Activated CD8-positive, alpha-beta T cell treated with anti-CD3 and anti-CD28 coated beads for 36 hours (primary cell): Measurements from ENCODE around the gene CLCN7. TPM values are rescaled to one million over a fixed set of nuclear protein-coding genes. Genes with fewer than 3 reads are reported as not detected.

Source experiments
- ATAC-seq: fragments of 200-7000 bp; cut with Tn5 transposase; one replicate; pipeline ENCODE4 v1.10.0; 2021; ENCODE audit warnings: mild to moderate bottlenecking, moderate library complexity
- CTCF ChIA-PET: fragments of 350-600 bp; sonication (Branson Sonifier 250); formaldehyde crosslinking; loops from one replicate; lab custom pipeline; 2021; ENCODE audit warnings: antibody characterized with exemption; lab: Charles Lee
- POLR2A ChIA-PET: fragments of 350-600 bp; sonication (Branson Sonifier 250); formaldehyde crosslinking; loops from one replicate; lab custom pipeline; 2021; ENCODE audit warnings: antibody characterized with exemption; lab: Charles Lee
- DNase-seq: peaks from one replicate; pipeline ENCODE4 v3.0.0-alpha.2; 2020
- H3K27ac Mint-ChIP-seq: one replicate; pipeline ENCODE4 v1.8.0; 2021; ENCODE audit warnings: mild to moderate bottlenecking, mixed read lengths
- H3K27me3 Mint-ChIP-seq: one replicate; pipeline ENCODE4 v1.8.0; 2021; ENCODE audit warnings: mixed read lengths
- H3K36me3 Mint-ChIP-seq: one replicate; pipeline ENCODE4 v1.8.0; 2021; ENCODE audit warnings: low read depth, mixed read lengths
- H3K4me1 Mint-ChIP-seq: one replicate; pipeline ENCODE4 v1.8.0; 2021; ENCODE audit warnings: low read depth, mixed read lengths
- H3K4me3 Mint-ChIP-seq: one replicate; pipeline ENCODE4 v1.8.0; 2021; ENCODE audit warnings: mild to moderate bottlenecking, moderate library complexity, mixed read lengths
- H3K9me3 Mint-ChIP-seq: one replicate; pipeline ENCODE4 v1.8.0; 2021; ENCODE audit warnings: mixed read lengths
- CTCF ChIP-seq: fragments of 200-600 bp; IDR thresholded peaks from one replicate; pipeline ENCODE4 v1.8.0; 2022; ENCODE audit warnings: antibody characterized with exemption, mild to moderate bottlenecking
- intact Hi-C: fragments of 100-400 bp; cut with micrococcal nuclease; formaldehyde crosslinking; loops from one replicate; pipeline ENCODE4 v1.10.0; 2022
- total RNA-seq, 2 experiments: library from RNA; stranded (reverse); gene quantifications; one replicate each; pipeline ENCODE4 v1.2.3, GENCODE V29; 2021

CLCN7 gene
- total RNA-seq, result 10 to 100 TPM; 35.5 to 36.8 TPM

- DNase-seq (peak; percentile 93), ATAC-seq (peak; percentile 85)
- intact Hi-C loops, result no loop called here
- Mint-ChIP-seq H3K4me3 (peak within 1 kb of the TSS; percentile 86), H3K27ac (peak within 1 kb of the TSS; percentile 90), H3K36me3 (no peaks in the 10 kb centered on the region), H3K9me3 (no peaks in the 10 kb centered on the region), H3K27me3 (no peaks in the 10 kb centered on the region), H3K4me1 (peaks cover 35% of the 10 kb centered on the region)
- ChIA-PET CTCF (interaction anchor here (0.7 kb wide), 1 partner anchor 12 kb away, joined by 4 read pairs; no protein-coding TSS in a partner anchor), POLR2A (interaction anchor here (1.3 kb wide), 1 partner anchor 18 kb away, joined by 6 read pairs; the partner anchor contains the start of gene TELO2)
- no peak for TF ChIP-seq CTCF
These were observed at the start of gene CLCN7 for GRCh38 chr16:1474796-1475551. CLCN7 (minus strand) TSS chr16:1475028; CDS start chr16:1474974, 54 bp downstream.

GRCh38 chr16:1524366-1524765 lies 49.5 kb upstream of the CLCN7 start:
- ChIA-PET POLR2A (interaction anchor here (1.0 to 1.8 kb wide), 5 partner anchors 9 to 32 kb away, joined by 3 to 4 read pairs (median 3); partner anchors contain the start of genes TELO2 and TMEM204), CTCF (no interaction called here)
- Mint-ChIP-seq H3K27me3 (no peaks in the 10 kb centered on the region), H3K9me3 (no peaks in the 10 kb centered on the region), H3K4me1 (peaks cover 20% of the 10 kb centered on the region), H3K27ac (no peak overlapping the region), H3K36me3 (no peaks in the 10 kb centered on the region), H3K4me3 (no peak overlapping the region)
- ATAC-seq (no peak), DNase-seq (no peak)
- no peak for TF ChIP-seq CTCF
- intact Hi-C loops, result no loop called here

GRCh38 chr16:1523581-1524245 lies 48.9 kb upstream of the CLCN7 start:
- no peak for TF ChIP-seq CTCF
- Mint-ChIP-seq H3K27ac (no peak overlapping the region), H3K4me1 (peaks cover 20% of the 10 kb centered on the region), H3K36me3 (no peaks in the 10 kb centered on the region), H3K9me3 (no peaks in the 10 kb centered on the region), H3K4me3 (no peak overlapping the region), H3K27me3 (no peaks in the 10 kb centered on the region)
- ATAC-seq (no peak), DNase-seq (no peak)
- intact Hi-C loops, result no loop called here
- ChIA-PET POLR2A (interaction anchor here (1.0 to 1.4 kb wide), 4 partner anchors 9 to 25 kb away, joined by 3 to 6 read pairs (median 4); no protein-coding TSS in a partner anchor), CTCF (no interaction called here)

GRCh38 chr16:1520461-1520860 lies 45.6 kb upstream of the CLCN7 start:
- peaks cover under 1% of the 10 kb centered on the region for H3K4me1 Mint-ChIP-seq
- H3K36me3 Mint-ChIP-seq, result no peaks in the 10 kb centered on the region
- CTCF ChIA-PET, result no interaction called here
- H3K4me3 Mint-ChIP-seq, result no peak overlapping the region
- TF ChIP-seq CTCF, result no peak
- POLR2A ChIA-PET, result no interaction called here
- no peak for DNase-seq
- intact Hi-C loops, result no loop called here
- no peaks in the 10 kb centered on the region for H3K9me3 Mint-ChIP-seq
- H3K27me3 Mint-ChIP-seq, result no peaks in the 10 kb centered on the region
- ATAC-seq, result no peak
- H3K27ac Mint-ChIP-seq, result no peak overlapping the region

GRCh38 chr16:1519831-1520230 lies 45.0 kb upstream of the CLCN7 start:
- no peak for ATAC-seq
- Mint-ChIP-seq H3K4me3 (no peak overlapping the region), H3K36me3 (peaks cover 3% of the 10 kb centered on the region), H3K27me3 (no peaks in the 10 kb centered on the region), H3K4me1 (no peaks in the 10 kb centered on the region), H3K27ac (no peak overlapping the region), H3K9me3 (no peaks in the 10 kb centered on the region)
- intact Hi-C loops, result no loop called here
- no peak for DNase-seq
- POLR2A ChIA-PET, result no interaction called here
- TF ChIP-seq CTCF, result no peak
- CTCF ChIA-PET, result no interaction called here
